HG03095 (cell line): ENCODE data around the gene GALNTL6.

Experiments used
- ATAC-seq: cut with Tn5 transposase; IDR thresholded peaks from one replicate; pipeline ENCODE4 v1.9.1; 2021; ENCODE audit warnings: moderate library complexity; ENCODE audit not compliant: unreplicated experiment

Gene GALNTL6

GRCh38 chr4:171812665-171813525, at the start of gene GALNTL6:
GALNTL6 (plus strand) TSS chr4:171813404.
- ATAC-seq = no peak

DNA sequence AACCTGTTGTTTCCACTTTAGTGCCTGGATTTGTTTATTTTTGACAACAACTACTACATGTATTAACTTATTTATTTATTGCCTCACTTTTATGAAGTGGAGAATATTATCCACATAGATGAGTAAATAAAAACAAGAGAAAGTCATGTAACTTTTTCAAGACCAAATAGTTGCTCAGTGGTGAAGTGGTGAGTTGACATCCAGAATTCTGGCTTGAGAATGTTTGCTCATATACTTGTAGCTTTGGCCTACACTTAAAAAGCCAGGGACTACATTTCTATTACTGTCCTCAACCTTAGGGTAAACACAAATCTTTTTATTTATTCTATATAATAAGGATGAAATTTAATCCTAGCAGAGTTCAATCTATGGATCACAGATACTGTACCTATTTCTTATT, 47.7 kb upstream of the GALNTL6 start:
- no peak for ATAC-seq

DNA sequence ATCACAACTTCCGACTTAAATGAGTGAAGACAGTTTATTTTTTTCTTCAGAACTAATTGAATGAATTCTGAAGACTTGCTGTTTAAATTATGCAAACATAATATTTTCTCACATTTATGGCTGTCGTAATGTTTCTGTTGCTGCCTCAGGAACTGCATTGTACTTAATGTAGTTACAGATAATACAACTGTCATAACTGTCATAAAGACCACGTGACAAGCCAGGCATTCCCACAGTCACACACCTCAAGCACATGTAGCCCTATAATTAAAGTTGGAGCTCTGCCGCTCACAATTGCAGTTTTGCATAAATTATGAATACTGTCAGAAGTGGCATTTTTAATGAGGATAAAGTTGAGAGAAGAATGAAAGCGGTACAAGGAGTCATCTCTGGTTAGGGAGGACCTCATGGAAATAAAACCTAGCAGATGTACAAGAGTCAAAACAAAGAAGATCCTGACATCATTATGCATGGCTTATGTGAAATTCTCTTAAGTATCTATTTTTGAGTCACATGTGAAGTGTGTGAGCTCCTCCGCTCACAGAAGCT, 38.5 kb upstream of the GALNTL6 start:
- ATAC-seq = no peak

DNA sequence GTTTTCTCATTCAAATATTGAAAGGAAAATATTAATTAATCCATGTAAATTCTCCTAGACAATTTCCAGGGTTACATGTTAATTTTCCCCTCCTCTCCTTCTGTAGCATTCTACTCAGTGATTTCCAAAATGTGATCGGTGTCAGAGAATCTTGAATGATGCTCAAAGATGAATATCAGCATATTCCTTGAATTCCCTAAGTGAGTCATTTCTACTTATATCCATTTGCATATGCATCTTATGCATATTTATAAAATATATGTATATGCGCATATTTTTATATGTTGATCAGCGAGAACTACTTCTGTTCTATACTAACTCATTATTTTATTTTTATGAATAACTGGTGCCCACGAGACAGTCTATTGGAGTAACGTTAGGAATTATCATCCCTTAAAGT, 33.9 kb upstream of the GALNTL6 start:
- ATAC-seq = no peak

- no peak for ATAC-seq
These were observed 27.8 kb upstream of the GALNTL6 start for GRCh38 chr4:171785388-171785787.

GRCh38 chr4:171793723-171794122, 19.5 kb upstream of the GALNTL6 start:
- ATAC-seq = no peak

DNA sequence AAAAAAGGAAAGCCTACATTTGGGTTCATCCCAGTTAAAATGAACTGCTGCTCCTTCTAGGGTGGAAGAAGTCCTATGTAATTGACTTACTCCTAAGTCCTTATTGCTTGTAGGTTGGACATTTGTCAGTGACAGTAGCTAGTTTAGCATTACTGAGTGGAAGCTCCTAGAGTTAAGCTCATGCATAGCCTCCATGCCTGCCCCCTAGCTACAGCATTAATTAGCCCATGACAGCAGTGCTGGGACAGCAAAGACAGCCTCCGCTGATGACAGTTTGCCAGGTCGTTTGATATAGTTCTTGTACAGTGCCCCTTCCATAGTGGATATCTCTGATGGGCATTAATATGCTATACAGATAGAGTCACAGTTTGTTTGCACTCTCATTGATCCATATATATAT, 18.7 kb upstream of the GALNTL6 start:
- no peak for ATAC-seq

- no peak for ATAC-seq
These were observed 3.4 kb upstream of the GALNTL6 start for GRCh38 chr4:171809854-171810253.

DNA sequence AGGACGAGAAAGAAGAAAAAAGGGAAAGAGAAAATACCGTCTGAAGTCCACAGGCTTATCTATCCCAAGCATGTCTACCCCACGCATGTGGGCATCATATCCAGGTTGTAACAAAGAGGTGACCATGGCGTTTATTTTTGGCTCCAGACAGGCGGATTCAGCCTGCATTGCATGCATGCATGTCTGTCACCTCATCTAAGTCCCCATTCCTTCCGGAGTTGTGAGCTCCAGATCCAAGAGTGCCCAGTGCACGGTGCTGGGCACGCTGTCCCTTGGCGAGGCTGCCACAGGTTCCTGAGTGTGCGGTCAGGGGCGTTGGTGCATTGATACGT, 905 bp upstream of the GALNTL6 start:
- no peak for ATAC-seq

DNA sequence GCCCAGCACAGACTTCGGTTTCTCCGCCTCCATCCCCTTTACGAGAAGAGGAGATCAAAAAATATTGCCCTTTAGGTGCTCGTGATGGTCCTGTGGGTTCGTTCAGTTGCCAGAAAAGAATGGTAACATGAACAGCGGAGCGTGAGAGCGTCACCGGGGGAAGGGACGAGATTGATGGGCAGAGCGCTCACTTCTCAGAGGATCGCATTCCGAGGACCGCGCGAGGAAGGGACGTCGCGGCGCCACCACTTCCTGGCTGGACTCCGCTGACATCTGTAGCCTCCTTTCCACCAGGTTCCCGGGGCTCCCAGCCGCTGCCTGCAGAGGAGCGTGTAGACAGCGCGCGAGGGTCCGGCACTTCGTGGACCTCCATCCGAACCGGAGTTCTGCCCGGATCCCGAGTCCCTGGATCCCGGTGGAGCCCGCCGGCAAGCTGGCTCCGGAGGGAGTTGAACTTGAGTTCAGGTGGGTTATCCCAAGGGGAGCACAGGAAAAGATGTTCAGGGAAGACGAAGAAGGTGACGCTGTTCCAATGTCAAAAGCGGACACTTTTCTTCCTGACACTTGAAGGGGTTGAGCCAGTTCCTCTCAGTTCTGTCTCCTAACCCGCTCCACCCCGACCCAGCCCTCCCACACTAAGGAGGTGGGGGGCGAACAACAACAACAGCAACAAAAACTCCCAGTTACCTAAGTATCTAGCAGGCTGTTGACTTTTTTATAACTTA, 484 bp downstream of the GALNTL6 start:
- ATAC-seq = no peak

DNA sequence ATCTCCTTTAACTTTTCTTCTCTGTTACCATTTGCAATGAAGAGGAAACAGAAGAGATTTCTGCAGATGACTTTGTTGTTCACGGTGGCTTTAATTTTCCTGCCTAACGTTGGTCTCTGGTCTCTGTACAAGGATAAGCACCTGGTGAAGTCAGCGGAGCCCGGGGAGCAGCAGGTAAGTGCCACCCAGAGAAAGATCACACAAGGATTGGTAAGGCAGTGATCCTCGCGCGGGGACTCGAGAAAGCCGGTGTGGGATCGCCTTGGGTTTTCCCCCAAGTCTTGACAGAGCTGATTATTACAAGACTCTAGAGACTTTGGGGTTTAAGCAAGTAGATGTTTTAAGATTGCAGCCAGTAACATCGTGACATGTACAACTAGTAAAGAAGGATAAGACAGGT, 1.3 kb downstream of the GALNTL6 start:
- ATAC-seq = no peak

- no peak for ATAC-seq
These were observed 3.8 kb downstream of the GALNTL6 start for GRCh38 chr4:171817026-171817425.

GRCh38 chr4:171834640-171835039, 21.4 kb downstream of the GALNTL6 start:
- no peak for ATAC-seq

DNA sequence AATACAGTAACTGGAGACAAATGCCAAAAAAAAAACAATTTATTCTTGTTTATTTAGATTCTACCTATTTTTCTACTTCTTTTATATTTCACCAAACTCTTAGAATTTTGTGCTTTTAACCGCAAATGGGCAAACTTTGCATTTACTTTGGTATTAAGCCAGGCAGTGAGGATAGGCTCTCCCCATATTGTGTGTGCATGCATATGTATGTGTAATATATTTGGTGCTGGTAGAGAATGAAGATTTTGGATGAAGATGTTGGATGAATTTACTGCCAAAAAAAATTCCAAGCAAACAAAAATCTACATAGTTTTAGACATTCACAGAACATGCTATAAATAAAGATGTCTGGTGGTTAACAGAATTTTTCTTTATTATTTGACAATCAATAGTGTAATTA, 30.3 kb downstream of the GALNTL6 start:
- ATAC-seq = no peak

DNA sequence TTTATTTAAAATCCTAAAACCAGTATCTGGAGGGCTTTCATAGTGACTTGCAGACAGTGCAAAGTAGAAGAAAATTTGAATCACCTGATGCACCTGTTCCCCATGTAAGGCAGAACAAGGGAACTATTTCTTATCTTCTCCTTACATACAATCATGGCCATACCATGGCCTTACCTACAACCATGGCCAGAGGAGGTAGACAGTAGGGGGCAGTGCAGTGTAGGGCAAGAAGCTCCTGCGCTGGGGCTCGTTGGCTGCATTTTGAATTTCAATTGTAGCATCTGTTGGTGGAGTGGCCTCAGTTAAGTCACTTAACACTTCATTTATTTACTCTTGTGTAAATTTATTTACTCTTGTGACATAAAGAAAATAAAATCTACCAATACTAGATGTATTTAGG, 33.0 kb downstream of the GALNTL6 start:
- ATAC-seq = peak; percentile 89

DNA sequence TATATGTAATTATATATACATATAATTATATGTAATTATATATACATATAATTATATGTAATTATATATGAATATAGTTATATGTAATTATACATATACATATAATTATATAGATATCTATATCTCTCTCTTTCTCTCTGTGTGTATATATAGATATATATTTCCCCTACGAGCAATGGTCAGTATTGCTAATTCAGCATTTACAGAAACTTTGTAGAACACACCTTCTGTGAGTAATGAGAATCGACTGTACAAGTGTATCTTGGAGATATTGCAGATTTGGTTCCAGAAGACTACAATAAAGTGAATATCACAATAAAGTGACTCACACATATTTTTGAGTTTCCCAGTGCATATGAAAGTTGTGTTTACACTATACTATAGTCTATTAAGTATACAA, 33.7 kb downstream of the GALNTL6 start:
- ATAC-seq = no peak

DNA sequence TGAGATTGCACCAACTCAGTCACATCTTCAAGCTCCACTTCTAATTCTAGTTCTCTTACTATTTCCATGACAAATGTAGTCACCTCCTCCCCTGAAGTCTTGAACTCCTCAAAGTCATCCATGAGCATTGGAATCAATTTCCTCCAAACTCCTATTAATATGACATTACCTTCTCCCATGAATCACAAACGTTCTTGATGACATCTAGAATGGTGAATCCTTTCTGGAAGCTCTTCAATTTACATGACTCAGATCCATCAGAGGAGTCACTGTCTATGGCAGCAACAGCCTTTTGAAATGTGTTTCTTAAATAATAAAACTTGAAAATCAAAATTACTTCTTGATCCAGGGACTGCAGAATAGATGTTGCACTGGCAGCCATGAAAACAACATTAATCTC, 34.5 kb downstream of the GALNTL6 start:
- ATAC-seq = no peak

DNA sequence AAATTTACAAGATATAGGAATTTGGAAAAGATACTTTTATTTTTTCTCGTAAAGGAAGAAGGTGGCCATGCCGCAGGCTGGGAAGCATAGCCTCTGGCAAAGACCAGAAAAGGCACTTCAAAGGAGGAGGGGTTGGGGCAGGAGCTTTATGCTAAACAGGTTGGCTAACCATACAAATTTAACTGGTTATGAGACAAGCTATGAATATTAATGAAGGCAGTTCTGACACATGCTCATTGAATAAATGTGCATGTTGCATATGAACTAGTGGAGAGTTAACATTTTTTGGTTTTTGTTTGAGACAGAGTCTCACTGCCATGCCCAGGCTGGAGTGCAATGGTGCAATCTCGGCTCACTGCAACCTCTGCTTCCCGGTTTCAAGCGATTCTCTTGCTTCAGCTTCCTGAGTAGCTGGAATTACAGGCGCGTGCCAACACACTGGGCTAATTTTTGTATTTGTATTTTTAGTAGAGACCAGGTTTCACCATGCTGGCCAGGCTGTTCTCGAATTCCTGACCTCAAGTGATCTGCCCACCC, 36.5 kb downstream of the GALNTL6 start:
- no peak for ATAC-seq

- ATAC-seq = no peak
These were observed 38.1 kb downstream of the GALNTL6 start for GRCh38 chr4:171851295-171851694.

- ATAC-seq = no peak
These were observed 44.3 kb downstream of the GALNTL6 start for GRCh38 chr4:171857302-171858012.

GRCh38 chr4:171875291-171875690, 62.1 kb downstream of the GALNTL6 start:
- no peak for ATAC-seq
